ENCODE results near the gene BMP5.

Gene BMP5

GRCh38 chr6:55713436-55713835 lies 162.0 kb downstream of the BMP5 start:
- no peak for DNase-seq (ENCODE audit: low read depth, low spot score)

- no peak for DNase-seq (ENCODE audit: low read depth, low spot score)
Observed at GRCh38 chr6:55708711-55709110, 166.7 kb downstream of the BMP5 start.

GRCh38 chr6:55705451-55706440 lies 169.6 kb downstream of the BMP5 start:
- no peak for DNase-seq (ENCODE audit: low read depth, low spot score)

GRCh38 chr6:55704421-55704820 lies 171.0 kb downstream of the BMP5 start:
- no peak for DNase-seq (ENCODE audit: low read depth, low spot score)

Measured in brain pericyte (primary cell).